GM18520 (cell line): ENCODE data around the gene TP53I13.
"Not testable (repeated sequence)": the region's sequence is repeated elsewhere in the genome, so short reads cannot be mapped to it uniquely, and the experiment has no call there.

Experiments used
- ATAC-seq: cut with Tn5 transposase; IDR thresholded peaks from one replicate; pipeline ENCODE4 v1.9.1; 2021; ENCODE audit not compliant: unreplicated experiment

TP53I13 gene

GRCh38 chr17:29568331-29569244, at the start of gene TP53I13:
TSS of gene TP53I13 (plus strand) at chr17:29568701. CDS start at chr17:29568759, 58 bp downstream.
- ATAC-seq = peak; percentile 27

- no peak for ATAC-seq
Observed at GRCh38 chr17:29524692-29525091, 43.8 kb upstream of the TP53I13 start.

- ATAC-seq = no peak
Observed at GRCh38 chr17:29526322-29526721, 42.2 kb upstream of the TP53I13 start.

- no peak for ATAC-seq
Observed at GRCh38 chr17:29533976-29534375, 34.5 kb upstream of the TP53I13 start.

- no peak for ATAC-seq
Observed at GRCh38 chr17:29544066-29544465, 24.4 kb upstream of the TP53I13 start.

- ATAC-seq = no peak
Observed at GRCh38 chr17:29546085-29546484, 22.4 kb upstream of the TP53I13 start.

- no peak for ATAC-seq
Observed at GRCh38 chr17:29546830-29547229, 21.7 kb upstream of the TP53I13 start.

- ATAC-seq = no peak
Observed at GRCh38 chr17:29549177-29549923, 19.2 kb upstream of the TP53I13 start.

GRCh38 chr17:29555840-29556239, 12.7 kb upstream of the TP53I13 start:
- no peak for ATAC-seq

- ATAC-seq = no peak
Observed at GRCh38 chr17:29557085-29557738, 11.3 kb upstream of the TP53I13 start.

GRCh38 chr17:29557739-29558116, 10.8 kb upstream of the TP53I13 start:
- no peak for ATAC-seq

GRCh38 chr17:29558139-29558538, 10.4 kb upstream of the TP53I13 start:
- not testable (repeated sequence) for ATAC-seq

GRCh38 chr17:29559640-29560039, 8.9 kb upstream of the TP53I13 start:
- no peak for ATAC-seq

GRCh38 chr17:29560316-29560715, 8.2 kb upstream of the TP53I13 start:
- no peak for ATAC-seq

- no peak for ATAC-seq
Observed at GRCh38 chr17:29561554-29562517, 6.7 kb upstream of the TP53I13 start.

- ATAC-seq = no peak
Observed at GRCh38 chr17:29562615-29563014, 5.9 kb upstream of the TP53I13 start.

- ATAC-seq = no peak
Observed at GRCh38 chr17:29563816-29564215, 4.7 kb upstream of the TP53I13 start.

- ATAC-seq = no peak
Observed at GRCh38 chr17:29565643-29566472, 2.6 kb upstream of the TP53I13 start.

GRCh38 chr17:29566473-29567303, 1.8 kb upstream of the TP53I13 start, which contains the start of gene ABHD15:
TSS of gene ABHD15 (minus strand) at chr17:29567037. CDS start at chr17:29566966, 71 bp downstream.
- ATAC-seq = no peak
